GM18861 (cell line): ENCODE measurements around the gene ATP4B.

ENCODE experiments used
- ATAC-seq: cut with Tn5 transposase; IDR thresholded peaks from one replicate; pipeline ENCODE4 v1.9.1; 2021; ENCODE audit not compliant: unreplicated experiment

Gene ATP4B

DNA sequence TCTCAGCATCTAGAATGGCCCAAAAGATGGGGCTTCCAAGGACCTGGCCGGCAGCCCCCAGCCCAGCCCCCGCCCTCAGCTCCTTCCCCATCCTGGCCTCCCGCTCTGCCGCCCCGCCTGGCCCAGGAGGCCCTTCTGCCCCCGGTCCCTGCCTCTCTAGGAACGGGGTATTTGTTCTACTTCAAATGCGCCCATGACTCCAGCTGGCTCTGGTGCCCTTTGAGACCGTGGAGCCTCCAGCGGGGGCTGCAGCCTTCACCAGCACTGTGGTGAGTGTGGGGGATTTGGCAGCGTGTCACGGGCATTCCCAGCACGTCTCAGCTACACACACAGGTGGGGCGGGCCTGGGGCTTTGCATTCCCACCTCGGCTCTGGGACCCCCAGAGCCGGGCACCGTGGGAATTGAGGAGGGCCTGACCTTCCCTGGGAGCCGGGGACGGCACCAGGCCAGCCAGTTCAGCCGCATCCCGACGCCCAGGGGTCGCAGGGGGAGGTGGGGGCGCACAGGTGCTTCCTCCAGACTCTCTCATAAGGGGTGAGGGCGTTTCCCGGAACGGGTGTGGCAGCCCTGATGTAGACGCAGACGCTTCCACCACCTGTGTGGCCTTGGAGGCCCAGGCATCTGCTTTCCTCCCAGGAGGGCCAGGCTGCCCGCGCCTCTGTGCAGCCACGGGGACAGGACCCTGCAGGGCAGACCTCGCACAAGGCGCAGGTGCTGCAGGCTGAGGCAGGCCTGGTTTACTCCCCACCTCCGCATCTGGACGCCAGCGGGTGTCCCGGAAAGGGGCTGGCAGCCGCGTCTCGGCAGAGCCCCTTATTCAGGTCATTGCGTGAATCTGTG is 947 bp downstream of the ATP4B start:
- ATAC-seq, result no peak

DNA sequence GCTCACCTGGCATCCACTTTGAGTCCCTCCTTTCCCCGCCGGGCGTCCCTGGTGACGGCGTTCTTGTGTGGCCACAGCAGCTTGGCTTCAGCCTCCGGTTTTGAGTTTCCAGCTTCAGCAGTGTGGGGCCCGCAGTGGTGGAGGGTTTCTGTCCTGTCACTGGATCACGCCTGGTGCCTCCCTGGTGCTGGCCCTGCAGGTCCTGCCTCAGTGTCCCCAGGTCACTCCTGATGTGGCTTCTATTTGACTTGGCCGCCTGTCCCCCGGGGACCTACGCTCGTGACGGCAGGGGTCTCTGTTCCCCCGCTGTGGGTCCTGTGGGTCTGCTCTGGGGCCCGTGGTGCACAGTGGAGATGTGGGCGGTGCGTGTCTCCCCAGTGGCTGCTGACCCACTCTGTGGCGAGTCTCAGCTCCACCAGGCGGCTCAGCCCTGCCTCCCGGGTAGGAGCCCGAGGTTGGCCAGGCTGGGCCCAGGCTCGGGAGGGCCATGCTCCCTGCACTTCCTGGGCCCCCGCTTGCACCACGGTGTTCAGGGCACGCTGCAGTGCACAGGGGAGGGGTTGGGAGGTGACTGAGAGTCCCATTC is 1.9 kb downstream of the ATP4B start:
- no peak for ATAC-seq

DNA sequence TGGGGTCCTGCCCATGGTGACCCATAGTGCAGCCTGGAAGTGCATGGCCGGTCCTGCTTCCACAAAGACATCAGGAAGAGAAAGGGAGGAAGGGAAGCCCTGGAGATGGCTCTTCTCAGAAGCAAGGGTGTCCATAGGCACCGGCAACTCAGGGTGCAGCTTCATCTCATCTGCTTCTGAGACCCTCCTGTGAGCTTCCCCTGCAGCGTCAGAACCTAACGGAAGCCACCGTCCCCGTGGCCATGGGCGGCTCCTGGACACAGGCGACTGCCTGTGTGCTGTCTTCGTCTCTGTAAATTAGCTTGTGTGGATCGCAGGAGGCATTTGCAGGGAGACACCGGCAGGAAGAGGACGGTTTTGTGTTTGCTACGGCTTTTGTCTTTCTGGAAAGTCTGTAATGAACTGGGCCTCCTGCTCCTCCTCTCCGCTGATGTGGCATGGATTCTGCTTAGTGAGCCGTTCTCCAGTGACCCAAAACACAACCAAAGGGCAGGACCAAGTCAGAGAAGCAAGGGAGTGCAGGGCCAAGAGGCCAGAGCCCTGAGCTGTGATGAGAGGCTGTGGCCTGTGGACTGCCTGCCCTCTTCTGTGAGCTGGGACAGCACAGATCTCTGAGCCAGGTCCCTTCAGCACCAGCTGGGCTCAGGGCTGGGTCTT is 2.5 kb downstream of the ATP4B start:
- ATAC-seq, result no peak

DNA sequence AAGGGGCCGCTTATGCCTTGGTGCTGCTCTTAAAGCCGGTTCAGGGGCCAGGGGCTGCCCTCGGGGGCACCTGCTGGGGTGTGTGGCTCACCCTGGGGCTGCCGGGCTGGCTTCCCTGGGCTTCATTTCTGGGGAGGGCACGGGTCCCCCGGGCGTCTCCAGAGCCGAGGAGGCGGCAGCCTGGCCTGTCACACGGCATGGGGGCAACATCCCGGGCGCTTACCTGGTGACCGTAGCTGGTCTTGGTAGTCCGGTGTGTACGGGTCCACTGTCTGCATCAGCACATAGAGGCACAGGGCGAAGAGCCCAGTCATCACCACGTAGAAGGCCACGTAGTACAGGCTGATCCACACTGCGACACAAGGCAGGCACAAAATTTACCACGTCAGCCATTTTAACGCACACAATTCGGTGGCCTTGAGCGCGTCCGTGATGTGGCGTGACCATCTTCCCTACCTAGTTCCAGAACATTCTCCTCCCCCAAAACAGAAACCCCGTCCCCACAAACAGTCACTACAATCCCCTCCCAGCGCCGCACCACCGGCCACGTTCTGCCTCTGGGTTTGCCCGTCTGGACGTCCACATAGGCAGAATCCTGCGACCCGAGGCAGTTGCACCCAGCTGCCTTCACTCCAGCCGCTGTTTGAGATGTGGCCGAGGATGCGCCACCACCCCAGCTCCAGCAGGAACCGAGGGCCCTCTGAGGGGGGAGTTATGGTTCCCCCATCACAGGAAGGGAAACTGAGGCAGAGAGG is 3.2 kb downstream of the ATP4B start:
- ATAC-seq, result no peak

DNA sequence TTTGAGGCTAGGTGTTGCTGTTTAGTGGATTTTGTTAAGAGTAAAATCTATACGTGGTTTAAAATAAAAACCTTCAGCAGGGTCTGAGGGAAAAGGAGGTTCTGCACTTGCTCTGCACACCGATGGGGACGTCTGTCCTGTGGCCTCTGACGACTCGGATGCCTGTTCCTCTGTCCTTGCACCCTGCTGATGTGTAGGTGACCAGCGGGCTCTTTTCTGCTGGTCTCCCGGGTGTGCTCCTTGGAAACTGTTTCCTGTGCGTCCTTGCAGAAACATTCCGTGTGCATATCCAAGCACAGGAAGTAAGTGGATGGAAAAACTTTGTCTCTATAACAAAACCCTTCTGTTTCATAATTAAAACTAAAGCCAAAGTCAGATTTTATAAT is 3.8 kb downstream of the ATP4B start:
- no peak for ATAC-seq

DNA sequence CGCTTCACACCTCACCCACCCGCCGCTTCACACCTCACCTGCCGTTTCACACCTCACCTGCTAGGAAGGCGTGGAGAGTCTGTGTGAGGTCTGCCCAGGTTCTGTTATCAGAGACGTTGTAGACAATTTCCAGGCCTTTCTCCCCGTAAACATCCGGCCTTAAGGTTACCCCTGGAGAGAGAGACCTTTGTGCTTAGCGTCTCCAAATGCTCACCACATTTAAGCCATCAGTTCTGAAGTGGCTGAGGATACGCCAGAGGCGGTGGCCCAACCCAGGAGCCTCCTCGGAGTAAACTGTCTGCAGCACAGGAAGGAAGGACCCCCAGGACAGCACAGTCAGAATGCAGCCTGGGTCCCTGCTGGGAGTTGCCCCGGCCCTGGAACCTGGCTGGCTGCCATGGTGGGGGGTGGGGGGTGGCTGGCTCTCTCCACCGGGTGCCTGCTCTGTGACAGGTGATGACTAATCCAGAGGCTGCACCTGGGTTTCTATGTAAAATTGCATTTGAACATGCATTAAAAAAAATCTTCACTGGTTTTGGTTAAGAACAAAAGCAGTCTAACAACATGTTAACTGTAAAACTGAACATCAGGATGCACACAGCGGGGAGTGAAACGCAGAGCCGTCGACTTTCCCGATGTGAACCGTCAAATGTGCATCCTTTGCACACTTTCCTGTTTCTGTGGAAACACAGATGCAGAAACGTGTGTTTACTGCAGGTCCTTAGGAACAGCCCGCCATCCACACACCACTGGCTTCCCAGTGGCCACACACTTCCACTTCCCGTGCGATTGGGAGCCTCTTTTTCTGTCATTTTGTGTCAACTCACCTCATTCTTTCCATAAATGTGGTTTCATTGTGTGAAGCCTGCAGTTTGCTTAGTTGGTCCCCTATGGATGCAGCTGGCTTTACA is 4.5 kb downstream of the ATP4B start:
- ATAC-seq, result no peak

DNA sequence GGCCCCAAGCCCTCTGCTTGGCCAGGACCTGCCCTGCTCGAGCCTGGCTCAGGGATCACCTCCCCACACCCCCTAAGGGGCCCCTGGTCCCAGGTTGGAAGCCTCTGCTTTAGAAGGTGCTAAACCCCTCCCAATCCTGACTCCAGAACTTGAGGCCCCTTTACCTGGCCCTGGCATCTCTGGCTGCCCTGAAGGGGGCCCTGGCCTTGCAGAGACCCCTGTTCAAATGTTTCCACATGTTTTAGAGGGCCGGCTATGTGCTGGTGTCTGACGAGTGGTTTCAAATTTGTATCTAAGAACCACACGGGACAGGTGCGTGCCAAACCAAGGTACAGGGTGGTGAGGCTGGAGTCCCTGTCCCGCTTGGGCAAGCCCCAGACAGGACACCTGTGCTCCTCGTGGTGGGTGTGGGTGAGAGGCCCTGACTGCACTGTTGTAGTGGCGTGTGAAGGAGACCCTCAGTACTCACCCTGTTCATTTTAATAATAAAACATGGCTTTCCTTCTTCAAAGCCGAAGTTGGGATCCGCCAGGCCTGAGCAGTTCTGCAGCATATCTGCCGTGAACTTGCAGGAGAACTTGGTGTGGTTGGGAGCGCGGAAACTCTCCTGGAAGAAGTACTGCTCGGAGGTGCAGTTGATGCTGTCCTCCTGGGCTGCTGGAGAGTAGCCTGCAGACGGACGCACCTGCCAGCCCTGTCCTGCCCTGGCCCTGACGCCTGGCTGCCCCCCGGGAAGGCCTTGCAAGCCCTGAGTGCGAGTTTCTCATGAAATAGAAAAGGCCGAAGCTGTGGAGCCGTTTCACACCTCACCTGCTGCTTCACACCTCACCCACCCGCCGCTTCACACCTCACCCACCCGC is 5.4 kb downstream of the ATP4B start:
- ATAC-seq, result no peak

DNA sequence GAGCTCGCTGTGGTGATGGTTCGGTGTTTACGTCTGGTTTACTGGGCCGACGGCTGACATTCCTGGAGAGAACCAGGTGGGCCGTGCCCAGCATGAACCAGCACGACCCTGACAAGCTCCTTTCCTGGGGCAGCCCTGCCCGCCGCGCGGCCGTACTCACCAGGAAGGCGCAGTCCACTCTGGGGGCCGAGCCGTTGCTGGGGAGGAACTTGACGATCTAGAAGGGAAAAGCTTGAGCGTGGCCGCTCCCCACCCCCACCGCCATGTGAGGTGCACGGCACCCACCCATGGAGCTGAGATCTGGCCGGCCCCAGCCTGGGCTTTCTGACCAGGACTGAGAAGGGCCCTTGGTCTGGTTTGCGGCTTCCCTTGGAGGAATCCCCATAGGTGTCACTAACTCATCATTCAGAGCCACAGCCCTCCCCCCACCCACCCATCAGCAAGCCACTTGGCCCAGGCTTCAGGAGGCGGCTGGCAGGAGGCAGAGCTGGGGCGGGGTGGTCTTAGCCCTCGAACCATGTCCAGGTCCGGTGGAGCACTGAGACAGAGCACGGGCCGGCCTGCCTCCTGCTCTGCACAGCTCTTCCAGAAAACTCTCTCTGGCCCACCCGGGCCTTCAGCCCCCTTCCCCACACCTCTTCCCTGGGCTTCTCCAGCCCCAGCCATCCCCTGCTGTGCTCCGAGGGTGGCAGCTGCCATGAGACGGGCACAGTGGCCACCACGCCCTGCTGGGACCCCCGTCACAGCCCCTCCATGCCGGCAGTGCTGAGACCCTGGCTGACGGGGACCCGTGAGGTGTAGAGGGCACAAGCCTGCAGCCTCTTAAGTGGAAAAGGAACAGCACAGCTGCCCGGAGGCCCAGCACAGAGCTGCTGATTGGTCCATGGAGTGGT is 6.2 kb downstream of the ATP4B start:
- ATAC-seq, result no peak

DNA sequence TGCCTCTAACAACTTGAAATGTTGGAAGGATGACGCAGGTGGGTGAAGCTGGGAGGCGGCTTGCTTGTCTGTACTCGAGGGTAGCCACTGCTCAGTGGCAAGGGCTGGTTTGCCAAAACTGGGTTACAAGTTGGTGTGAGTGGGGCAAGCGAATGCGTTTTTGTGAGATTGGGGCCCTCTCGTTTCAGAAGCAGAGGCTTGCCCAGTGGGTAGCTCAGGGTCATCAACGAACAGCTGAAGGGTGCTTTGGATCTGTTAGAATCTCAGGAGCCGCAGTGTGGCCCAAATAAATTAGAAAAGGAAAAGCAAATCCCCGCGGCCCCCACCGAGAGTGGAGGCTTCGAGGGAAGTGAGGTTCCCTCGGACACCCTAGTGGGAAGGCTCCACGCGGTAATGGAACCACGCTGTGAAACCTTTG is 7.3 kb downstream of the ATP4B start:
- no peak for ATAC-seq

DNA sequence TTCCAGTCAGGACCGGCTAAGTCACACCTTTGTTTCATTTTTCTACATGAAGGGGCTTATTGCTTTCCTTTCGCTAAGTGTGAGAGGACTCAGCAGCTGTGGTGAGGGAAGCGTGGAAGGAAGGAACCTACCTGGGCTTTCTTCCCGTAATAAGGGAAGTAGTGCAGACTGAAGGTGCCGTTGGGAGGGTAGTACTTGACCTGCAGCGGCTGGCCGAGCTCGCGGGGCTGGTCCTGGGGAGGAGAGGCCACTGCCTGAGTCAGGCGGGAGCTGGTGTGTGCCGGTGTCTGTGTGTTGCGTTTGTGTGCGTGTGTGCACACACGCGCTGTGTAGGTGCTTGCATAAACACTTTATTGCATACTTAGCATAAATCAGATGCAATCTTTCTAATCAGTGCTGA is 7.7 kb downstream of the ATP4B start:
- ATAC-seq, result no peak

DNA sequence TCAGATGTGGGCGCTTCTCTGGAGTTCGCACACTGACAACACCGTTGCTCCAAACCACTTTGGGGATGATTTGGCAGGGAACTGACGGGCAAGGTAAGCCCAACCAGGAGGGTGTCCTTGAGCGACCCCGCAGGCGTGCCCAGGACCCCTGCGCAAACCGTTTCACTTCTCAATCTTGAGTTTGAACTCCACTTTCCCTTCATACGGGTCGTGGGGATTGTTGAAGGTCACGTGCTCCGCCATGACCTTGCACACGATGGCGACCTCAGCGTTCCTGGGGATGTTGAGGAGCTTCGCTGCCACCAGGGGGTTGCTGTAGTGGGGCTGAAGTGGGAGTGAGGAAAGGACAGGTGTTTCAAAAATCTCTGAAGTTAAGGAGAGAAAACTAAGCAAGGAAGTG is 8.8 kb downstream of the ATP4B start:
- no peak for ATAC-seq

DNA sequence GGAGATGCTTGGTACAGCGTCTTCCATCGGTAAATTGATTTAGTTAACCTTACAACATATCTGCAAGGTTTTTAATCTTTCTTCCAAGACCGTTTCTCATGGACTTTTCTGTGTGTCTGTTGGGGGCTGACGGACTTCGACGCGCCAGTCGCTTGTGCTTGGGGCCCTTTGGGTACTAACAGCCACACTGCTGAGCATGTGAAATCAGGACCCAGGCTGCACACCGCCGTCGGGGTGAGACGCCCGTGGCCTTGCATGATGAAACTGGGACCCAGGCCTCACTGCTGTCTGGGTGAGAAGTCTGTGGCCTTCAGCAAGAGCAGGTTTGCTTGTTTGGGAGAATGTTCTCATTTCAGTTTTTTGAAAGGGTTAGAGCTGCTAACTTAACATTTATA is 9.8 kb downstream of the ATP4B start:
- ATAC-seq, result no peak

DNA sequence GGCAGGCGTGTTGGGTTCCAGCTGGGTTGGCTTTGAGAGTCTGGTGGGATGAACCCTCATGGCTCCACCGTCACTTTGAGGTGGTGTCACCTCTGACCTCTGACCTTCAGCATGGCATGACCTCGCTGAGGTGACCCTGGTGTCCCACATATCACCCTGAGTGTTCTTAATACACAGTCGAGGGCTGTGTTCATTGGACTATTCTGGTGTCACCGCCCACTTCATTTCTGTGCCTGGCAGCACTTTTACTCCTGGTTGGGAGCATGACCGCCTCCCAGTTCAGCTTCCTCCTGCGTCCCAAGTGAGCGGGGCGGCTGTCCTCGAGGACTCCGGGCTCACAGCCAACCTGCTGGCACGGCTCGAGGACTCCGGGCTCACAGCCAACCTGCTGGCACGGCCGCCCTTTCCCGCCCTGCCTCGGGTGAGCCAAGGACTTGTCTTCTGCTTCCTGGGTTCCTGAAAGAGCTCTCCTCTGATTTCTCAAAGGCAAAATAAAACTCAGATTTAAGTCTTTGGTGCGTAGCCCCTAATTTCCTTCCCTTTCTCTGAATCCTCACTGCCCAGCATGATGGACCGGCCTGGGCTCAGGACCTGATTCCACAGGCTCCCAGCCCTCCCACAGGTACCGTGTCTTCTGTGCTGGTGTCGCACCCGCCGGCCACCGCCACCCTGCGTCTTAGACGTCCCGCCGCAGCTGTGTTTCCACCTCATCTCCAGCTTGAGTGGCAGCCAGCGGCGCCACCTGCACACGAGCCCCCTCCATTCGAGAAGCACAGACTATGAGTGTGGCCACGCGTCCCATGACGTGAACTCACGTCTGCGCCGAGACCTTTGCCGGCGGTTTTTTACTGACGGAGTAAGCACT is 10.4 kb downstream of the ATP4B start:
- no peak for ATAC-seq

DNA sequence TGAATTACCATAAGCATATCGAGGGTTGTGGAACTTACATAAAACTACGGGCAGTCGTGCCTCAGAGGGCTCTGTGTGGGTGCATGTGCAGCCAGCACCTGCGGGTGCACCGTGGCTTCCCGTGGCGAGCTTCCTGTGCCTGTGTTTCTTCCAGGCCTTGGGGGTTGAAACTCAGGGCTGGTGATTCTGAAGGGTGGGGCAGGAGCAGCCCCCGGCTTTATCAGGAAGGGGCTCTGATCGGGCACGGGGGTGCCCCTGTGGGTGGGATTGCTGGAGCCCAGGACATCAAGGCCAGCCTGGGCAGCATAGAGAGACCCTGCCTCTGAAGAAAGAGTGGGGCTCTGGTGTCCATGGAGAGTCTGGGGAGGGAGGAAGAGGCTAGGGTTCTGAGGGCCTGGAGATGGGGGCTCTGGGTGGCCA is 11.1 kb downstream of the ATP4B start:
- no peak for ATAC-seq

DNA sequence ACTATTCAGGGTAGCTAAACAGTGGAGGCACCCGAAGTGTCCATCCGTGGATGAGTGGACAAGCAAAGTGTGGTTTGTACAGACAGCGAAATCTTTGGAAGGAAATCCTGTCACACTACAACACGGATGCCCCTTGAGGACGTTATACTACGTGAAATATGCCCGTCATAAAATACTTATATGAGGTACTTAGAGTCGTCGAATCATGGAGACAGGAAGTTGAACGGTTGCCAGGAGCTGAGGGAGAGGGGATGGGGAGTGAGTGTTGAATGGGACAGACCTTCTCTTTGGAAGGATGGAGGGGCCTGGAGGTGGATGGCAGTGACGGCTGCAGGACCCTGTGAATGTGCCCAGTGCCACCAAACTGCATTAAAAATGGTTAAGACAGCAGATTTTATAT is 11.6 kb downstream of the ATP4B start:
- ATAC-seq, result no peak

DNA sequence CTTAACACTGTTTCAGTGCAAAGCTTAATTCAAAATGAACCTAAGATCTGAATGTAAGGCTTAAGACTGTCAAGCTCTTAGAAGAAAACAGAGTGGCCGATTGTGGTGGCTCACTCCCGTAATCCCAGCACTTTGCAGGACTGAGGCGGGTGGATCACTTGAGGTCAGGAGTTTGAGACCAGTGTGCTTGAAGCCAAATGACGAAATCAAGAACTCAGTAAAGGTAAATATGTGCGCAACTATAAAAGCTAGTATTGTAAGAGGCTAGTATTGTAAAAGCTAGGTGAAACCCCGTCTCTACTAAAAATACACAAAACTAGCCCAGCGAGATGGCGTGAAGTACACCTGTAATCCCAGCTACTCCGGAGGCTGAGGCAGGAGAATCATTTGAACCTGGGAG is 12.7 kb downstream of the ATP4B start:
- no peak for ATAC-seq

DNA sequence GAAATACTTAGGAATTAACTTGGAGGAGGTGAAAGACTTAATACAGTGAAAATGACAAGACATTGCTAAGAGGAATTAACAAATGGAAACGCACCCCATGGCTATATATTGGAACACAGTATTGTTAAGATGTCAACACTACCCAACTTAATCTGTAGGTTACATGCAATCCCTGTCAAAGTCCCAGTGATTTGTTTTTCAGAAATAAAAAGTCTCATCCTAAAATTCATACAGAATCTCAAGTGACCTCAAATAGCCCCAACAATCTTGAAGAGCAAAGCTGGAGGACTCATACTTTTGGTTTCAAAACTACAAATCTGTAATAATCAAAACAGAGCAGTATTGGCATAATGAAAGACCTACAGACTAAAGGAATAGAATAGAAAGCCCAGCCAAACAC is 13.2 kb downstream of the ATP4B start:
- no peak for ATAC-seq

DNA sequence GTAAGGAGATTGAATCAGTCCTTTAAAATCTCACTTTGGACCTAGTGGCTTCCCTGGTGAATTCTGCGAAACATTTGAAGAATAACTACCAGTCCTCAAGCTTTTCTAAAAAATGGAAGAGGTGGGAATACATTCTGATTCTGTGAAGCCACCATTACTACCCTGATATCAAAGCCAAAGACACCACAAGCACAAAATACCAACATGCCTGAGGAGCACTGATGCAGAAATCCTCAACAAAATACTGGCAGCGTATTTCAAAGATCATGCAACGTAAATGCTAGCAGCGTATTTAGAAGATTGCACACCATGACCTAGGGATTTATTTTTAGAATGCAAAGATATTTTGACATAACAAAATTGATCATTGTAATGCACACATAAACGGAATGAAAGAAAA is 14.4 kb downstream of the ATP4B start:
- ATAC-seq, result no peak
